Common myeloid progenitor, CD34-positive (primary cell): Measurements from ENCODE around the gene FASTK.
"Not testable (repeated sequence)": the region's sequence is repeated elsewhere in the genome, so short reads cannot be mapped to it uniquely, and the experiment has no call there.

Experiments
- CTCF ChIA-PET: fragments of 350-600 bp; sonication (Branson Sonifier 250); formaldehyde crosslinking; loops from one replicate; lab custom pipeline; 2021; ENCODE audit warnings: antibody characterized with exemption; lab: Charles Lee
- POLR2A ChIA-PET: fragments of 350-600 bp; sonication (Branson Sonifier 250); formaldehyde crosslinking; loops from one replicate; lab custom pipeline; 2021; ENCODE audit warnings: antibody characterized with exemption; lab: Charles Lee
- DNase-seq, 3 donors: peaks; one replicate each; pipeline versions ENCODE4 v3.0.0 to v3.0.0-alpha.2; 2013
- H3K27ac ChIP-seq, 2 experiments: 1 replicate in 1 of 2; 2 replicates in 1 of 2; pipeline ENCODE4 v1.7.0; 2013; ENCODE audit warnings: inconsistent platforms in 2 of 2, low read length in 2 of 2, mild to moderate bottlenecking in 2 of 2, low read depth in 1 of 2, moderate library complexity in 1 of 2; ENCODE audit not compliant: severe bottlenecking in 2 of 2, insufficient read depth in 1 of 2, poor library complexity in 1 of 2
- H3K27me3 ChIP-seq, 5 experiments: replicated peaks in 2 of 5; 1 replicate in 3 of 5; 2 replicates in 2 of 5; pipeline versions ENCODE4 v1.6.1 to v1.7.0; 2013; ENCODE audit warnings: low read length in 4 of 5, mild to moderate bottlenecking in 2 of 5, moderate library complexity in 2 of 5, inconsistent platforms in 1 of 5; ENCODE audit not compliant: insufficient read depth in 5 of 5, control insufficient read depth in 4 of 5
- H3K36me3 ChIP-seq, 4 experiments: 1 replicate in 2 of 4; 2 replicates in 2 of 4; pipeline versions ENCODE4 v1.6.1 to v1.7.0; 2013; ENCODE audit warnings: low read length in 3 of 4, control low read depth in 1 of 4, mild to moderate bottlenecking in 1 of 4; ENCODE audit not compliant: control insufficient read depth in 4 of 4, insufficient read depth in 4 of 4
- H3K4me1 ChIP-seq, 4 experiments: 1 replicate in 3 of 4; 2 replicates in 1 of 4; pipeline versions ENCODE4 v1.6.1 to v1.7.1; 2013; ENCODE audit warnings: low read length in 3 of 4, mild to moderate bottlenecking in 3 of 4, control low read depth in 1 of 4, inconsistent platforms in 1 of 4, moderate library complexity in 1 of 4; ENCODE audit not compliant: control insufficient read depth in 4 of 4, insufficient read depth in 4 of 4; ENCODE audit errors: control extremely low read depth in 1 of 4
- H3K4me3 ChIP-seq, 7 experiments: 1 replicate in 4 of 7; 2 replicates in 3 of 7; pipeline versions ENCODE4 v1.5.1 to v1.7.0; 2013; ENCODE audit warnings: mild to moderate bottlenecking in 7 of 7, low read length in 6 of 7, moderate library complexity in 6 of 7, inconsistent platforms in 2 of 7, low read depth in 2 of 7, control low read depth in 1 of 7; ENCODE audit not compliant: insufficient read depth in 4 of 7, control insufficient read depth in 1 of 7; ENCODE audit errors: extremely low read depth in 1 of 7
- H3K9me3 ChIP-seq, 5 experiments: 1 replicate in 4 of 5; 2 replicates in 1 of 5; pipeline versions ENCODE4 v1.6.1 to v1.7.1; 2013; ENCODE audit warnings: low read length in 4 of 5, mild to moderate bottlenecking in 2 of 5, inconsistent platforms in 1 of 5, low read depth in 1 of 5, moderate library complexity in 1 of 5; ENCODE audit not compliant: control insufficient read depth in 4 of 5, insufficient read depth in 2 of 5; ENCODE audit errors: control extremely low read depth in 1 of 5
- WGBS: methylation state at CpG from one replicate; pipeline ENCODE4 v1.1.5; 2013; ENCODE audit not compliant: insufficient coverage; 5-methylcytosine and 5-hydroxymethylcytosine counted together

The FASTK gene

DNA sequence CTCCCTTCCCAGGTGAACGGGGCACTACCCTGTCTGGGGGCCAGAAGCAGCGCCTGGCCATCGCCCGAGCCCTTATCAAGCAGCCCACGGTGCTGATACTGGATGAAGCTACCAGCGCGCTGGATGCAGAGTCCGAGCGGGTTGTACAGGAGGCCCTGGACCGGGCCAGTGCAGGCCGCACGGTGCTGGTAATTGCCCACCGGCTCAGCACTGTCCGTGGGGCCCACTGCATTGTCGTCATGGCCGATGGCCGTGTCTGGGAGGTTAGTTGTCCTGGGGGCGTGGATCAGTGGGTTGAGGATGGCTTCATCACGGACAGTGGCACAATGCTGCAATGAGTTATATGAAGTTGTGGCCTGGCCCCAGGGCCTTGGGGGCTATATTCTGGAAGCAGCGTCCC is 36.6 kb downstream of the FASTK start:
- H3K27me3 ChIP-seq, result no peaks in the 10 kb centered on the region
- 95% methylated on average over 19 of the region's 20 CpGs for WGBS
- DNase-seq, result no peak
- no peak overlapping the region for H3K27ac ChIP-seq
- H3K4me1 ChIP-seq, result peaks cover 0 to 32% (median 28%) of the 10 kb centered on the region in 4 experiments
- H3K36me3 ChIP-seq, result peaks cover 0 to 7% (median 5%) of the 10 kb centered on the region in 4 experiments
- ChIA-PET POLR2A (interaction anchor here (0.6 kb wide), 1 partner anchor 65 kb away, joined by 4 read pairs; no protein-coding TSS in a partner anchor), CTCF (interaction anchor here (1.9 kb wide), 1 partner anchor 11 kb away, joined by 5 read pairs; no protein-coding TSS in a partner anchor)
- no peaks in the 10 kb centered on the region for H3K9me3 ChIP-seq
- no peak overlapping the region for H3K4me3 ChIP-seq

DNA sequence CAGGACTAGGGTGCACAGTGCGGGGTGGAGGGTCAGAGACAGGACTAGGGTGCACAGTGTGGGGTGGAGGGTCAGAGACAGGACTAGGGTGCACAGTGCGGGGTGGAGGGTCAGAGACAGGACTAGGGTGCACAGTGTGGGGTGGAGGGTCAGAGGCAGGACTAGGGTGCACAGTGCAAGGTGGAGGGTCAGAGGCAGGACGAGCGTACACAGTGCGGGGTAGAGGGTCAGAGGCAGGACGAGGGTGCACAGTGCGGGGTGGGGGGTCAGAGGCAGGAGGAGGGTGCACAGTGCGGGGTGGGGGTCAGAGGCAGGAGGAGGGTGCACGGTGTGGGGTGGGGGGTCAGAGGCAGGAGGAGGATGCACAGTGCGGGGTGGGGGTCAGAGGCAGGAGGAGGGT is 37.2 kb downstream of the FASTK start:
- peaks cover 0 to 37% (median 33%) of the 10 kb centered on the region in 4 experiments for H3K4me1 ChIP-seq
- 100% methylated on average over 6 of the region's 10 CpGs for WGBS
- H3K27me3 ChIP-seq, H3K36me3 ChIP-seq, H3K4me3 ChIP-seq, H3K27ac ChIP-seq, DNase-seq, POLR2A ChIA-PET, H3K9me3 ChIP-seq: not testable (repeated sequence)
- CTCF ChIA-PET, result interaction anchor here (1.9 kb wide), 1 partner anchor 12 kb away, joined by 5 read pairs; no protein-coding TSS in a partner anchor

DNA sequence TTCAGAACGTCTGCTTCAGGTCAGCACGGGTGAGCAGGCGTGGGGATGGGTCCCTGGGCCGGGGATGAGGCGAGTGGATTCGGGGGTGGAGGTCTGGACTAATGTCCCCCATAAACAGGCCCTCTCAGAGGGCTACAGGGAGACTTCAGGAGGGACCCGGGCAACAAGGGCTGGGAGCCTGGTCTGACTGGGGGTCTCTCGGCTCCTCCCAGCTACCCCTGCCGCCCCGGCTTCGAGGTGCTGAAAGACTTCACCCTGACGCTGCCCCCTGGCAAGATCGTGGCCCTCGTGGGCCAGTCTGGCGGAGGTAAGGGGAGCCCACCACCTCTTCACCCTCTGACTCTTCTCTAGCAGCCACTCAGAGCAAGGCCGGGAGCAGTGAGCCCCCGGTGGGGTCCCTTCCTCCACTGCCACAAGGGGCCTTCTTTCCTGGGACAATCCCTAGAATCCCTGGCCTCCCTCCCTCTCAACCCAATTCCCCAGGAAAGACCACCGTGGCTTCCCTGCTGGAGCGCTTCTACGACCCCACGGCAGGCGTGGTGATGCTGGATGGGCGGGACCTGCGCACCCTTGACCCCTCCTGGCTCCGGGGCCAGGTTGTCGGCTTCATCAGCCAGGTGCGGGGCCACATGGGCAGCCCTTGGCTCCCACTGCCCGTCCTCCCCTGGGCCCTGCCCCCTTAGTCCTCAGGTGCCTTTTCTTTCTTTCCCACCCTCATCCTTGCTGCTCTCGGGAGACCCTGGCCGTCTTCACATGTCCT is 39.8 kb downstream of the FASTK start:
- WGBS, result 98% methylated on average over 27 of the region's 30 CpGs
- Histone ChIP-seq H3K9me3 (no peaks in the 10 kb centered on the region), H3K4me1 (peaks cover 0 to 29% (median 26%) of the 10 kb centered on the region in 4 experiments), H3K27me3 (no peaks in the 10 kb centered on the region), H3K4me3 (no peak overlapping the region), H3K27ac (no peak overlapping the region), H3K36me3 (peaks cover 2 to 23% (median 17%) of the 10 kb centered on the region in 4 experiments)
- ChIA-PET CTCF (interaction anchor here (1.0 to 1.3 kb wide), 2 partner anchors 9 to 10 kb away, joined by 3 to 5 read pairs; no protein-coding TSS in a partner anchor), POLR2A (no interaction called here)
- DNase-seq, result no peak

DNA sequence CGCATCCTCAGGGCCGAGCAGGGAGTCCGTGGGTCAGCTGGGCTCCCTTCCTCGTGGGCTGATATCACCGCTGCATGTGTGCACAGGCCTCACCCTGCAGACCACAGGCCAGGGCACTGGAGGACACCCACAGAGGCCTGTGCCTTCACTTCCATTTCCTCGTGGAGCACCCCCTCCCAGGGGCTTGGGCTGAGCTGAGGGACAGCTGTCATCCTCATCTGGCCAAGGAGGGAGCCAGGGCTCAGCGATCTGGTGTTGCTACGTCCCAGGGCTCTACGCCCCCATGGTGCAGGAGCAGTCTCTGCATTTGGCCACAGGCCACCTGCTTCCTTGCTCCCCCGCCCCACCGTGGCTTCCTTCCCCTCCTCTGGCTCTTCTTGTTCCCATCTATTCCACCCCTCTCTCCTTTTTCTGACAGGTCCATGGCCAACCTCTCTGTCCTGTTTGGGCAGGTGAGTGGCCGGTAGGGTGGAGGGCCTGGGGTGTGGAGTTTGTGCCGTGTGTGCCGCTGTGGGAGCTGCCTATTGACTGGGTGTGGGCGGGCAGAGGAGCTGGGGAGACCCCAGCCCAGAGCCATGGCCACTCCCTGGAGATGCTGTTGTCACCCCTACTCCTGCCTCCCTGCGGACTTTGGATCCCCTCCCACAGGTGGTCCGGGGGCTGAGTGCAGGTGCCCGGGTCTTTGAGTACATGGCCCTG is 40.6 kb downstream of the FASTK start:
- 66% methylated on average over 17 of the region's 18 CpGs for WGBS
- peak overlapping the region in 1 of 7 experiments; percentile 38 for H3K4me3 ChIP-seq
- ChIA-PET POLR2A (interaction anchor here (0.5 to 1.7 kb wide), 4 partner anchors 12 to 59 kb away, joined by 3 to 7 read pairs (median 4); partner anchors contain the start of gene ABCB8), CTCF (interaction anchor here (1.5 to 1.6 kb wide), 3 partner anchors 10 to 32 kb away, joined by 4 to 7 read pairs (median 5); partner anchors contain the start of gene ABCB8)
- no peaks in the 10 kb centered on the region for H3K9me3 ChIP-seq
- H3K27me3 ChIP-seq, result no peaks in the 10 kb centered on the region
- peaks cover 2 to 31% (median 23%) of the 10 kb centered on the region in 4 experiments for H3K36me3 ChIP-seq
- H3K4me1 ChIP-seq, result peaks cover 0 to 29% (median 26%) of the 10 kb centered on the region in 4 experiments
- peak in 2 of 3 donors; percentile 26 to 39 for DNase-seq
- peak overlapping the region in 1 of 2 experiments; percentile 43 for H3K27ac ChIP-seq

DNA sequence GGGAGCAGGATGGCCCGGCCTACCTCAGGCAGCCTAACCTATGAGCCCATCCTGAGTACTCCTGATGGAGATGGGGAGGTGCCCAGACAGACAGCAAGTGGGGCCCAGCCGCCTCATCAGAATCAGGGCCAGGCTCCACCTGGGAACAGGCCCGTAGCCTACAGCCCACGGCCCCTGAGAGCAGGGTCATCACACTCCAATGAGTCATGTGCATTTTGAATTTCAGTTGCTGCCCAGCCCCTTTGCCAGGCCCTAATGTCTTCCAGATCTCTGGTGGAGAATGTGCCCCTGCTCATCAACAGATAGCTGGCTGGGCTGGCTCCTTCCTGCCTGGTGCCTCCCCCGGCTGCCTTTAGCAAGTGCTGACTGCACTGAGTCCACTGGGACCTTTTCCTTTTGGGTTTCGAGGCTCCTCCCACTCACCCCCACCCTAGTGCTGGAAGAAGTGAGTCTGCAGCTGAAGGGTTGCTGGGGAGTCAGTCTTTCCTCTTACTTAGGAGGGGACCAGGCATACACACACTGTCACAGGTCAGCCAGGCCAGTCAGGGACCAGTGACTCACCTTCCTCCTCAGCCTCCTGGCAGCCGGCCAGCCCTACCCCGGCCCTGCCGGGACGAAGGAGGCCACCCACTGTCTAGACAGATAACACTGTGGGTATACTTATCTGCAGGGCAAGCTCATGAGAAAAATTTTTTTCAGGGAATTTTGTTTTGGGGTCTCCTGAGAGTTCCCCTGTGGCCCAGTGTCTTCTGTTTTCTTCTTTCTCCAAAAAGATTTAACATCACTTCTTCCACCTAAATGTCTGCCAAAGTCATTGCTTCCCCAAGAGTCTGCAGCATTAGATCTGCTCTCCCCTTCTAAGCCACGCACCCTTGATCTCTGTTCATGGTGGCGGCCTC is 41.4 kb downstream of the FASTK start:
- ChIA-PET POLR2A (interaction anchor here (0.5 to 1.7 kb wide), 4 partner anchors 11 to 60 kb away, joined by 3 to 7 read pairs (median 4); partner anchors contain the start of gene ABCB8), CTCF (interaction anchor here (0.6 to 1.6 kb wide), 6 partner anchors 10 to 44 kb away, joined by 3 to 7 read pairs (median 4); partner anchors contain the start of gene ABCB8)
- peak; percentile 68 to 88 (median 82) for DNase-seq
- WGBS, result 53% methylated on average over 11 of the region's 12 CpGs
- Histone ChIP-seq H3K27ac (peak overlapping the region in 1 of 2 experiments; percentile 70), H3K36me3 (peaks cover 4 to 37% (median 29%) of the 10 kb centered on the region in 4 experiments), H3K4me3 (peak overlapping the region in 1 of 7 experiments; percentile 38), H3K4me1 (peaks cover 0 to 29% (median 26%) of the 10 kb centered on the region in 4 experiments), H3K27me3 (no peaks in the 10 kb centered on the region), H3K9me3 (no peaks in the 10 kb centered on the region)

DNA sequence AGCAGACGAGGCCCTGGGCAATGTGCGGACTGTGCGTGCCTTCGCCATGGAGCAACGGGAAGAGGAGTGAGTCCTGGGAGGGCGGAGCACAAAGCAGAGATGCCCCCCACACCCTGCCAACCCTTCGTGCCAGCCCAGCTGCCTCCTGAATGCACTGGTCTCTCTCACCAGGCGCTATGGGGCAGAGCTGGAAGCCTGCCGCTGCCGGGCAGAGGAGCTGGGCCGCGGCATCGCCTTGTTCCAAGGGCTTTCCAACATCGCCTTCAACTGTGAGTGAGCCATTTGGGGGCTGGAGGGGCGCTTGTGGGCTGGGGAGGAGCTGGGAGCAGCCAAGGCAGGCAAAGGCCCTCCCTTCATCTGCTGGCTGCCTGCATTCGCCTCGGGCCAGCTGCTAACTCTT is 44.7 kb downstream of the FASTK start:
- CTCF ChIA-PET, result interaction anchor here (1.3 to 1.7 kb wide), 3 partner anchors 8 to 17 kb away, joined by 3 to 8 read pairs (median 5); partner anchors contain the start of gene ABCB8
- Histone ChIP-seq H3K27me3 (no peaks in the 10 kb centered on the region), H3K36me3 (peaks cover 6 to 41% (median 26%) of the 10 kb centered on the region in 4 experiments), H3K4me1 (peaks cover 0 to 29% (median 26%) of the 10 kb centered on the region in 4 experiments), H3K9me3 (no peaks in the 10 kb centered on the region), H3K4me3 (no peak overlapping the region), H3K27ac (no peak overlapping the region)
- WGBS, result 98% methylated on average over 16 of the region's 17 CpGs
- DNase-seq, result no peak
- POLR2A ChIA-PET, result no interaction called here
